Peyer's patch (tissue), 4 donors: ENCODE measurements around the gene ZFPL1.

Experiments used
- POLR2A ChIP-seq, 2 donors: fragments of 450-650 bp; IDR thresholded peaks; one replicate each; pipeline ENCODE4 v1.5.1; 2017; ENCODE audit warnings: antibody characterized with exemption in 2 of 2, mild to moderate bottlenecking in 2 of 2, moderate library complexity in 2 of 2
- TF ChIP-seq, protein P1 (sequence below), 6 experiments: fragments of 450-650 bp in 4 of 6; fragments of 200-600 bp in 2 of 6; sonication (generic) in 1 of 6; IDR thresholded peaks; one replicate each; pipeline ENCODE4 v1.5.1; 2017 to 2019; ENCODE audit warnings: antibody characterized with exemption in 6 of 6, mild to moderate bottlenecking in 3 of 6, moderate library complexity in 1 of 6

DNA sequence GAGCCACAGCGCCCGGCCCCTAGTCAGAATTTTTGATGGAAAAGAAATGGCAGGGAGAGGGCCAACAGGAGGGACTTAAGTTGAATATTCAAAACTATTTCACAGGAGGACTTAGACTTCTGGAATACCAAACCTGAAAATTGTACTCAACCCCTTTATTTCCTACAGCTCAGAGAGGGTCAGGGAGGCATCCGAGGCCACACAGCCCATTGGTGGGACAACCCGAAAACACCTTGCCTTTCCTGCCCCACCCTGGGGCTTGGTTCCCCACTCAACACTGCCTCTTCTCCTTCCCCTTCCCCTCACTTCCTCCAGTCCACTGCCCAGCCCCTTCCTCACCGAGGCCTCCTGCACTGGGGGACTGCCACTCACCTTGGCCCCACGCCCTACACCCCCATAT lies 27.0 kb upstream of the ZFPL1 start:
- TF ChIP-seq, protein P1, sequence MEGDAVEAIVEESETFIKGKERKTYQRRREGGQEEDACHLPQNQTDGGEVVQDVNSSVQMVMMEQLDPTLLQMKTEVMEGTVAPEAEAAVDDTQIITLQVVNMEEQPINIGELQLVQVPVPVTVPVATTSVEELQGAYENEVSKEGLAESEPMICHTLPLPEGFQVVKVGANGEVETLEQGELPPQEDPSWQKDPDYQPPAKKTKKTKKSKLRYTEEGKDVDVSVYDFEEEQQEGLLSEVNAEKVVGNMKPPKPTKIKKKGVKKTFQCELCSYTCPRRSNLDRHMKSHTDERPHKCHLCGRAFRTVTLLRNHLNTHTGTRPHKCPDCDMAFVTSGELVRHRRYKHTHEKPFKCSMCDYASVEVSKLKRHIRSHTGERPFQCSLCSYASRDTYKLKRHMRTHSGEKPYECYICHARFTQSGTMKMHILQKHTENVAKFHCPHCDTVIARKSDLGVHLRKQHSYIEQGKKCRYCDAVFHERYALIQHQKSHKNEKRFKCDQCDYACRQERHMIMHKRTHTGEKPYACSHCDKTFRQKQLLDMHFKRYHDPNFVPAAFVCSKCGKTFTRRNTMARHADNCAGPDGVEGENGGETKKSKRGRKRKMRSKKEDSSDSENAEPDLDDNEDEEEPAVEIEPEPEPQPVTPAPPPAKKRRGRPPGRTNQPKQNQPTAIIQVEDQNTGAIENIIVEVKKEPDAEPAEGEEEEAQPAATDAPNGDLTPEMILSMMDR (IDR thresholded peaks at IDR 0.05): no peak
- TF ChIP-seq POLR2A (IDR thresholded peaks at IDR 0.05): no peak
